ENCODE data around the gene ZSWIM8. TPM values are rescaled to one million over a fixed set of nuclear protein-coding genes. Genes with fewer than 3 reads are reported as not detected.
A peak's percentile ranks its signal among the peaks of the same experiment; 100 is the strongest.

The ZSWIM8 gene
- total and polyA plus RNA-seq, 2 experiments from 2014 or later: 25.5 to 61.5 TPM

DNA sequence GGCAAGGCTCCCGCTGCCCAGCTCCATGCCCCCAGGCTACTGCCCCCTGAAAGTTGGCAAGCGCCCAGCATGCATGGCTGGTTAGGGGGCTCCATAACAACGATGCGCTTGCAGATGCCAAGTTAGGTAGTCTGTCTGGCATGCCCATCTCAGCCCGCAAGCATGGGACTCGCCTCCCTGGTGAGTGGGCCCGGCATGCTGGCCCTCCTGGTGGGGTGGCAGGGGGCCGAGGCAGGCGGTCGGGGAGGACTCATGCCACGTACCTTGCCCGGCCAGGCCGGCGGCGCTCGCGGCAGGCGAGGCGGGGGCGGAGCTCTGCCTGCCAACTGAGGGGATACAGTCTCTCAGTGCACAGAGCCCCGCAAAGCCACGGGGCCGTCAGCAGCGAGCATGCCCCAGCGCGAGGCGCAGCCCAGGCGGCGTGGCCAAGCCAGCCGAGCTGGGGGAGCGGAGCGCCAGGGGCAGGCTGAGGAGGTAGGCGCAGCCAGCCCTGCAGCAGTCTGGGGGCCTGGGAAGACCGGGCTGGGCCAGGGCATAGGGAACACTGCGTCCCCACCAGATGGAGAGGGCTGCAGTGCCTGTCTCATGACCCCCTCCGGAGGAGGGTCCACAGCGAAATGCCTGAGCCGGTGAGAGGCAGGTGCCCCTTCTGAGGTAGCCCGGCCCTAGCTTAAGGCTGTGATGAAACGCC is 54.0 kb downstream of the ZSWIM8 start:
- no peak overlapping the region for H2AFZ ChIP-seq
- DNase-seq: no peak
- peaks cover 34% of the 10 kb centered on the region for H3F3A ChIP-seq (ENCODE audit: insufficient read depth)
- H3K36me3 ChIP-seq (ENCODE audit: low read depth): no peaks in the 10 kb centered on the region; the same call in 1 of the 2 replicates
- H3K79me2 ChIP-seq (ENCODE audit: insufficient read depth): no peaks in the 10 kb centered on the region
- in situ Hi-C loops (cut with MboI): no loop called here
- H3K27ac ChIP-seq: no peak overlapping the region
- no peak overlapping the region for H3K4me2 ChIP-seq (ENCODE audit: unreplicated experiment)
- H3K9ac ChIP-seq: no peak overlapping the region
- no peaks in the 10 kb centered on the region for H4K20me1 ChIP-seq (ENCODE audit: insufficient read depth)
- H3K4me1 ChIP-seq (ENCODE audit: insufficient read depth): peaks cover 27% of the 10 kb centered on the region
- H3K9me2 ChIP-seq (ENCODE audit: insufficient read depth): no peaks in the 10 kb centered on the region
- no peak overlapping the region for H3K4me3 ChIP-seq
- no peaks in the 10 kb centered on the region for H3K27me3 ChIP-seq (replicated peaks; ENCODE audit: insufficient read depth)
- WGBS, 2 experiments (ENCODE audit: low coverage in 1 of 2, low lambda C conversion rate in 2 of 2, missing lambda C conversion rate in 2 of 2): 92 to 93% methylated on average over 26 to 38 of the region's 40 CpGs
- no peaks in the 10 kb centered on the region for H3K9me3 ChIP-seq (ENCODE audit: low read depth)
- no peak for TF ChIP-seq EZH2phosphoT487 (IDR thresholded peaks at IDR 0.05; ENCODE audit: insufficient read depth, low read depth)
- TF ChIP-seq EZH2 (IDR thresholded peaks at IDR 0.05; ENCODE audit: insufficient read depth, poor library complexity, severe bottlenecking): no peak

DNA sequence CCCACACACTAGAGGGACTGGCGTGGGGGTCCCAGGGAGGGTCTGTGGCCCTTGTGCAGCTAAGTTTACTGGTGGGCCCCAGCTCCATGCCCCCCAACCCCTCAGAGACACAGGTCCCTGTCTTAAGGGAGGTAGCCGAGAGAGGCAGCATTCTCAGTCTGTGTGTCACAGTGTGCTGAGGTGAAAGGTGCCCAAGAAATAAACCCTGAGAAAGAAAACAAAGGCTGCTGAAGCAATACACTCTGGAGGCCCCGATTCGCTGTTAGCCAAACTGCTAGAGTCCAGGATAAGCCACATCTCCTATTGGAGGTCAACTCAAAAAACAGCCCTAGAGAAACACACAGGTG is 54.6 kb downstream of the ZSWIM8 start:
- 95 to 96% methylated on average over 4 of the region's 4 CpGs for WGBS, 2 experiments (ENCODE audit: low coverage in 1 of 2, low lambda C conversion rate in 2 of 2, missing lambda C conversion rate in 2 of 2)
- no peaks in the 10 kb centered on the region for H4K20me1 ChIP-seq (ENCODE audit: insufficient read depth)
- no peaks in the 10 kb centered on the region for H3K79me2 ChIP-seq (ENCODE audit: insufficient read depth)
- H3K9ac ChIP-seq: no peak overlapping the region
- no peak overlapping the region for H3K4me3 ChIP-seq
- in situ Hi-C loops (cut with MboI): no loop called here
- H2AFZ ChIP-seq: no peak overlapping the region
- H3K4me1 ChIP-seq (ENCODE audit: insufficient read depth): peaks cover 27% of the 10 kb centered on the region
- H3K9me3 ChIP-seq (ENCODE audit: low read depth): no peaks in the 10 kb centered on the region
- H3K4me2 ChIP-seq (ENCODE audit: unreplicated experiment): no peak overlapping the region
- H3F3A ChIP-seq (ENCODE audit: insufficient read depth): peaks cover 34% of the 10 kb centered on the region
- DNase-seq: no peak
- no peaks in the 10 kb centered on the region; the same call in 1 of the 2 replicates for H3K36me3 ChIP-seq (ENCODE audit: low read depth)
- TF ChIP-seq EZH2phosphoT487 (IDR thresholded peaks at IDR 0.05; ENCODE audit: insufficient read depth, low read depth) (no peak), EZH2 (IDR thresholded peaks at IDR 0.05; ENCODE audit: insufficient read depth, poor library complexity, severe bottlenecking) (no peak)
- no peaks in the 10 kb centered on the region for H3K27me3 ChIP-seq (replicated peaks; ENCODE audit: insufficient read depth)
- H3K9me2 ChIP-seq (ENCODE audit: insufficient read depth): no peaks in the 10 kb centered on the region
- no peak overlapping the region for H3K27ac ChIP-seq

DNA sequence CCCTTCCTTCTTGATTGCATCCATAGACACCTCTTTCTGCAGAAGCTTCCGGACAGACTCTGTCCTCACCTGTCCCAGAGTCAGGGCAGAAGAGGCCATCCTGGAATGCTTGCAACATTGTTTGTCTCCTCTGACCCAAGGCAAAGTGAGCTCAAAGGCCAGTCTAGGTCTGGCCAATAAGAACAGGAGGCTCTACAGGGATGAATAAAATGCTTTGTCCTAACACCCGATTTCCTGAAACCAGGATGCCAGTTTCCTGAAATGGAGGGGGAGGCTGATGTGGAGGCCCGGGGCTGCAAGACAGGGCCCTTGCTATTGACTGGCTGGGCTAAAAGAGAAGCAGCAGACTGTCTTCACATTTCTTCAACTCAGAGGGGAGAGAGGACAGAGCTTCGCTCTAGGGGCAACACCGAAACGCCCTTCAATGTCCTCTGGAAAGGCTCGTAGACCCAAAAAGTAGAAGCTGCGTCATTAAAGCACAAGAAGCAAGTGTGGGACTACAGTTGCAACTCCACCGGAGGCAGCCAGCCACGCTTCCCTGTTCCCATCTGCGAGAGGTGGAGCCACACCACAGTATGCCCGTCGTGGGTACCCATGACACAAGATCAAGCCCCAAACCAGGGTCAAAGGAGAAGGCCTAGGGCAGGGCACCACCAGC is 55.1 kb downstream of the ZSWIM8 start:
- H3K9ac ChIP-seq: no peak overlapping the region
- no peak overlapping the region for H3K4me3 ChIP-seq
- no peaks in the 10 kb centered on the region for H3K27me3 ChIP-seq (replicated peaks; ENCODE audit: insufficient read depth)
- WGBS, 2 experiments (ENCODE audit: low coverage in 1 of 2, low lambda C conversion rate in 2 of 2, missing lambda C conversion rate in 2 of 2): 95 to 96% methylated on average over 13 of the region's 13 CpGs
- no peaks in the 10 kb centered on the region for H4K20me1 ChIP-seq (ENCODE audit: insufficient read depth)
- no peak for TF ChIP-seq EZH2 (IDR thresholded peaks at IDR 0.05; ENCODE audit: insufficient read depth, poor library complexity, severe bottlenecking)
- no peak for TF ChIP-seq EZH2phosphoT487 (IDR thresholded peaks at IDR 0.05; ENCODE audit: insufficient read depth, low read depth)
- no peak overlapping the region for H3K4me2 ChIP-seq (ENCODE audit: unreplicated experiment)
- DNase-seq: no peak
- H2AFZ ChIP-seq: no peak overlapping the region
- peaks cover 34% of the 10 kb centered on the region for H3F3A ChIP-seq (ENCODE audit: insufficient read depth)
- no peak overlapping the region for H3K27ac ChIP-seq
- H3K79me2 ChIP-seq (ENCODE audit: insufficient read depth): no peaks in the 10 kb centered on the region
- H3K9me3 ChIP-seq (ENCODE audit: low read depth): no peaks in the 10 kb centered on the region
- H3K9me2 ChIP-seq (ENCODE audit: insufficient read depth): no peaks in the 10 kb centered on the region
- no peaks in the 10 kb centered on the region; the same call in 1 of the 2 replicates for H3K36me3 ChIP-seq (ENCODE audit: low read depth)
- in situ Hi-C loops (cut with MboI): no loop called here
- peaks cover 27% of the 10 kb centered on the region for H3K4me1 ChIP-seq (ENCODE audit: insufficient read depth)

DNA sequence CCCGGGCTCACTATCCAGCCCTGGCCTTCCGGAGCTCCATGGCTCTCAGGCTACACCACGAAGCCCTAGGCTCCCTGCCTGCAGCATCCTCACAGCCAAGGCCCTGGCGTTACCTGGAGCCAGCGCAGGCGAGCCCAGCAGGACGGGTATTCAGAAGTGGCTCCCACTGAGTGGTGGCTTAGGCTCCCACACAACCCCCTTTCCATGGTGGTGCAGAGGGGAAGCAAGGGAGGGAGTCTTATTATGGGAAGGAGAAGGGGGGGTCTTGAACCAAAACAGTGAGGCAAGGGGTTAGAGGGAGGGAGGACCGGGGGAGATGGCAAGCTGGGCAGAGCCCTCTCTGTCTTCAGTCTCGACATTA is 55.6 kb downstream of the ZSWIM8 start:
- Histone ChIP-seq H3K79me2 (ENCODE audit: insufficient read depth) (no peaks in the 10 kb centered on the region), H2AFZ (no peak overlapping the region), H3K4me3 (no peak overlapping the region), H3K4me1 (ENCODE audit: insufficient read depth) (peaks cover 27% of the 10 kb centered on the region), H3F3A (ENCODE audit: insufficient read depth) (peaks cover 34% of the 10 kb centered on the region), H3K9me3 (ENCODE audit: low read depth) (no peaks in the 10 kb centered on the region), H3K36me3 (ENCODE audit: low read depth) (no peaks in the 10 kb centered on the region; the same call in 1 of the 2 replicates), H3K4me2 (ENCODE audit: unreplicated experiment) (no peak overlapping the region), H3K27me3 (replicated peaks; ENCODE audit: insufficient read depth) (no peaks in the 10 kb centered on the region), H3K9me2 (ENCODE audit: insufficient read depth) (no peaks in the 10 kb centered on the region), H3K9ac (0 out of 2 replicates have a peak overlapping the region, but pooled peaks have one; percentile 1), H3K27ac (no peak overlapping the region), H4K20me1 (ENCODE audit: insufficient read depth) (no peaks in the 10 kb centered on the region)
- DNase-seq: no peak
- in situ Hi-C loops (cut with MboI): no loop called here
- no peak for TF ChIP-seq EZH2 (IDR thresholded peaks at IDR 0.05; ENCODE audit: insufficient read depth, poor library complexity, severe bottlenecking)
- no peak for TF ChIP-seq EZH2phosphoT487 (IDR thresholded peaks at IDR 0.05; ENCODE audit: insufficient read depth, low read depth)
- WGBS, 2 experiments (ENCODE audit: low coverage in 1 of 2, low lambda C conversion rate in 2 of 2, missing lambda C conversion rate in 2 of 2): 96 to 98% methylated on average over 9 of the region's 9 CpGs
